ENCODE data around the gene ARID3A.

GRCh38 chr19:892894-893689 lies 32.7 kb upstream of the ARID3A start, which contains the start of the genes MED16 and RNU6-9:
- peak; percentile 79 to 91 for TF ChIP-seq POLR2A (IDR thresholded peaks at IDR 0.05)
- no peak for TF ChIP-seq CTCF (IDR thresholded peaks at IDR 0.05)

Measured in Peyer's patch (tissue), 4 donors.